B cell (primary cell): ENCODE results near the gene RSBN1L. TPM values are rescaled to one million over a fixed set of nuclear protein-coding genes. Genes with fewer than 3 reads are reported as not detected.

Experiments
- ATAC-seq: fragments of 200-7000 bp; cut with Tn5 transposase; one replicate; pipeline ENCODE4 v1.10.0; 2021; ENCODE audit warnings: low read depth, mild to moderate bottlenecking, moderate number of reproducible peaks, moderate library complexity
- CTCF ChIA-PET: fragments of 350-600 bp; sonication (Branson Sonifier 250); formaldehyde crosslinking; loops from one replicate; lab custom pipeline; 2021; ENCODE audit warnings: antibody characterized with exemption, inconsistent platforms; lab: Charles Lee
- POLR2A ChIA-PET: fragments of 350-600 bp; sonication (Branson Sonifier 250); formaldehyde crosslinking; loops from one replicate; lab custom pipeline; 2021; ENCODE audit warnings: antibody characterized with exemption; lab: Charles Lee
- DNase-seq: peaks from one replicate; pipeline ENCODE4 v3.0.0; 2013
- H2AFZ ChIP-seq: 2 replicates; pipeline ENCODE4 v1.6.1; 2012; ENCODE audit warnings: mild to moderate bottlenecking, low read depth, low read length; ENCODE audit not compliant: insufficient read depth, poor library complexity, severe bottlenecking
- H3K27ac ChIP-seq, 2 donors: 1 replicate in 1 of 2; 2 replicates in 1 of 2; pipeline ENCODE4 v1.5.1; 2012 to 2013; ENCODE audit warnings: low read length in 2 of 2, mild to moderate bottlenecking in 2 of 2, moderate library complexity in 1 of 2
- H3K27me3 ChIP-seq, 4 experiments: fragments of 200-600 bp in 1 of 4; sonication (generic) in 1 of 4; replicated peaks in 1 of 4; 1 replicate in 2 of 4; 2 replicates in 2 of 4; pipeline versions ENCODE4 v1.6.1 to v1.7.0; 2013 to 2016; ENCODE audit warnings: low read length in 3 of 4, mild to moderate bottlenecking in 2 of 4, mixed read lengths in 1 of 4, moderate library complexity in 1 of 4; ENCODE audit not compliant: insufficient read depth in 4 of 4, control insufficient read depth in 3 of 4; ENCODE audit errors: control extremely low read depth in 1 of 4
- H3K36me3 ChIP-seq, 2 experiments: replicated peaks in 1 of 2; 1 replicate in 1 of 2; 2 replicates in 1 of 2; pipeline versions ENCODE4 v1.6.1 to v1.7.1; 2013; ENCODE audit warnings: low read length in 1 of 2; ENCODE audit not compliant: insufficient read depth in 2 of 2, control insufficient read depth in 1 of 2; ENCODE audit errors: control extremely low read depth in 1 of 2, extremely low read depth in 1 of 2
- H3K4me1 ChIP-seq, 2 donors: fragments of 200-600 bp in 1 of 2; sonication (generic) in 1 of 2; 1 replicate in 1 of 2; 2 replicates in 1 of 2; pipeline versions ENCODE4 v1.5.1 to v1.6.1; 2013 to 2017; ENCODE audit warnings: low read length in 2 of 2; ENCODE audit not compliant: control insufficient read depth in 2 of 2, insufficient read depth in 2 of 2
- H3K4me2 ChIP-seq: replicated peaks from 2 replicates; pipeline ENCODE3; 2012; ENCODE audit warnings: mild to moderate bottlenecking, low read depth, low read length; ENCODE audit not compliant: poor library complexity, severe bottlenecking
- H3K4me3 ChIP-seq, 5 experiments: fragments of 200-600 bp in 1 of 5; sonication (generic) in 1 of 5; 1 replicate in 3 of 5; 2 replicates in 2 of 5; pipeline versions ENCODE4 v1.5.1 to v1.7.0; 2011 to 2016; ENCODE audit warnings: low read length in 4 of 5, mild to moderate bottlenecking in 4 of 5, low read depth in 2 of 5, control low read depth in 1 of 5, moderate library complexity in 1 of 5; ENCODE audit not compliant: insufficient read depth in 1 of 5; ENCODE audit errors: control extremely low read depth in 1 of 5, extremely low read depth in 1 of 5
- H3K79me2 ChIP-seq: fragments of 200-600 bp; sonication (generic); one replicate; pipeline ENCODE4 v1.6.0; 2016; ENCODE audit warnings: low read length; ENCODE audit not compliant: control insufficient read depth, insufficient read depth
- H3K9ac ChIP-seq: fragments of 200-600 bp; sonication (generic); 2 replicates; pipeline ENCODE4 v1.6.1; 2017; ENCODE audit warnings: mild to moderate bottlenecking, low read length, moderate library complexity
- H3K9me3 ChIP-seq, 3 donors: one replicate each; pipeline versions ENCODE4 v1.6.1 to v1.7.1; 2013; ENCODE audit warnings: low read length in 2 of 3; ENCODE audit not compliant: control insufficient read depth in 2 of 3, insufficient read depth in 1 of 3; ENCODE audit errors: control extremely low read depth in 1 of 3
- H4K20me1 ChIP-seq: 2 replicates; pipeline ENCODE4 v1.6.0; 2012; ENCODE audit warnings: mild to moderate bottlenecking, low read length; ENCODE audit not compliant: insufficient read depth, control insufficient read depth, poor library complexity, severe bottlenecking
- H3K27ac Mint-ChIP-seq: one replicate; pipeline ENCODE4 v1.8.0; 2021; ENCODE audit warnings: mixed read lengths
- H3K27me3 Mint-ChIP-seq: one replicate; pipeline ENCODE4 v1.8.0; 2021; ENCODE audit warnings: mixed read lengths
- H3K4me1 Mint-ChIP-seq: one replicate; pipeline ENCODE4 v1.8.0; 2021; ENCODE audit warnings: mixed read lengths
- H3K4me3 Mint-ChIP-seq: one replicate; pipeline ENCODE4 v1.8.0; 2021; ENCODE audit warnings: mixed read lengths
- H3K9me3 Mint-ChIP-seq: one replicate; pipeline ENCODE4 v1.8.0; 2022; ENCODE audit warnings: mixed read lengths; ENCODE audit not compliant: insufficient read depth
- CTCF ChIP-seq: fragments of 200-600 bp; IDR thresholded peaks from one replicate; pipeline ENCODE4 v1.8.0; 2022; ENCODE audit warnings: antibody characterized with exemption, mild to moderate bottlenecking
- EZH2 ChIP-seq: IDR thresholded peaks from 2 replicates; pipeline ENCODE4 v1.6.1; 2012; ENCODE audit warnings: borderline replicate concordance, low read depth, mild to moderate bottlenecking, moderate library complexity, low read length; ENCODE audit not compliant: insufficient read depth, poor library complexity, severe bottlenecking
- WGBS: methylation state at CpG from one replicate; pipeline ENCODE4 v1.1.5; 2013; ENCODE audit warnings: missing lambda C conversion rate; ENCODE audit not compliant: insufficient coverage; 5-methylcytosine and 5-hydroxymethylcytosine counted together
- intact Hi-C: fragments of 100-400 bp; cut with micrococcal nuclease; formaldehyde crosslinking; loops from one replicate; pipeline ENCODE4 v1.10.0; 2022
- polyA plus RNA-seq: library from polyadenylated mRNA; depleted of rRNA; stranded (reverse); fragments of >200 nt; gene quantifications from 2 replicates; pipeline ENCODE4 v1.2.3, GENCODE V29; 2012
- total RNA-seq, 2 donors: library from RNA; stranded (reverse); fragments of 120-200 nt in 1 of 2; gene quantifications; 1 replicate in 1 of 2; 2 replicates in 1 of 2; pipeline versions ENCODE4 v1.2.3 to v1.2.4, GENCODE V29; 2013 to 2022

The RSBN1L gene
- total and polyA plus RNA-seq, 2 donors (not counting 1 experiment from before 2014, with no cell fraction given) = 17.0 to 47.0 TPM

GRCh38 chr7:77782383-77782782 is 86.1 kb downstream of the RSBN1L start:
- Histone ChIP-seq H3K9me3 (no peaks in the 10 kb centered on the region), H3K4me1 (no peaks in the 10 kb centered on the region), H3K4me3 (no peak overlapping the region), H4K20me1 (no peaks in the 10 kb centered on the region), H3K27me3 (no peaks in the 10 kb centered on the region), H3K36me3 (peaks cover 0 to 28% of the 10 kb centered on the region in 2 experiments), H3K79me2 (peaks cover 4% of the 10 kb centered on the region), H3K9ac (no peak overlapping the region), H2AFZ (no peak overlapping the region), H3K27ac (no peak overlapping the region), H3K4me2 (no peak overlapping the region)
- H3K4me1 Mint-ChIP-seq = peaks cover 10% of the 10 kb centered on the region
- H3K27me3 Mint-ChIP-seq = no peaks in the 10 kb centered on the region
- DNase-seq (no peak), ATAC-seq (no peak)
- no peak overlapping the region for H3K4me3 Mint-ChIP-seq
- POLR2A ChIA-PET = no interaction called here
- H3K27ac Mint-ChIP-seq = no peak overlapping the region
- no peak for TF ChIP-seq EZH2
- no peak for TF ChIP-seq CTCF
- no peaks in the 10 kb centered on the region for H3K9me3 Mint-ChIP-seq
- WGBS = no CpG with 5 or more reads among the region's 4 CpGs
- intact Hi-C loops = no loop called here
- CTCF ChIA-PET = interaction anchor here (0.6 kb wide), 1 partner anchor 126 kb away, joined by 3 read pairs; no protein-coding TSS in a partner anchor

- no peak for ATAC-seq
- ChIA-PET CTCF (interaction anchor here (1.0 kb wide), 1 partner anchor 18 kb away, joined by 4 read pairs; no protein-coding TSS in a partner anchor), POLR2A (no interaction called here)
- Histone ChIP-seq H3K4me1 (no peaks in the 10 kb centered on the region), H3K9me3 (no peaks in the 10 kb centered on the region), H3K9ac (no peak overlapping the region), H2AFZ (no peak overlapping the region), H3K4me3 (no peak overlapping the region), H3K79me2 (peaks cover 4% of the 10 kb centered on the region), H3K4me2 (no peak overlapping the region), H3K27ac (no peak overlapping the region), H3K27me3 (no peaks in the 10 kb centered on the region), H3K36me3 (peaks cover 0 to 25% of the 10 kb centered on the region in 2 experiments), H4K20me1 (no peaks in the 10 kb centered on the region)
- Mint-ChIP-seq H3K27me3 (no peaks in the 10 kb centered on the region), H3K9me3 (no peaks in the 10 kb centered on the region), H3K27ac (no peak overlapping the region), H3K4me3 (no peak overlapping the region), H3K4me1 (peaks cover 10% of the 10 kb centered on the region)
- WGBS = no CpG with 5 or more reads among the region's 1 CpG
- DNase-seq = no peak
- intact Hi-C loops = no loop called here
- TF ChIP-seq CTCF = no peak
- TF ChIP-seq EZH2 = no peak
These were observed 86.9 kb downstream of the RSBN1L start for GRCh38 chr7:77783111-77783510.
